ENCODE data around the gene FURIN.

GRCh38 chr15:90901175-90902039 lies 33.0 kb downstream of the FURIN start:
- TF ChIP-seq CTCF (IDR thresholded peaks at IDR 0.05) = no peak
- no peak for TF ChIP-seq POLR2AphosphoS5 (IDR thresholded peaks at IDR 0.05)
- no peak for TF ChIP-seq EP300 (IDR thresholded peaks at IDR 0.05)
